Breast epithelium (tissue), 4 donors: ENCODE measurements around the gene C1R. TPM values are rescaled to one million over a fixed set of nuclear protein-coding genes. Genes with fewer than 3 reads are reported as not detected.

ENCODE experiments used
- DNase-seq, 2 donors: peaks; one replicate each; pipeline ENCODE4 v3.0.0-alpha.2; 2019; ENCODE audit warnings: low spot score in 2 of 2
- H3K27ac ChIP-seq, 2 donors: fragments of 200-600 bp; sonication (generic) in 1 of 2; one replicate each; pipeline ENCODE4 v1.5.1; 2016 to 2019; ENCODE audit warnings: mild to moderate bottlenecking in 1 of 2
- H3K27me3 ChIP-seq, 2 donors: fragments of 200-600 bp; sonication (generic) in 1 of 2; one replicate each; pipeline versions ENCODE4 v1.5.1 to v1.6.0; 2017 to 2019; ENCODE audit warnings: control low read depth in 1 of 2, mild to moderate bottlenecking in 1 of 2
- H3K36me3 ChIP-seq: fragments of 200-600 bp; one replicate; pipeline ENCODE4 v1.5.1; 2019
- H3K4me1 ChIP-seq, 2 donors: fragments of 200-600 bp; sonication (generic); one replicate each; pipeline ENCODE4 v1.5.1; 2016 to 2019; ENCODE audit warnings: control low read depth in 1 of 2
- H3K4me3 ChIP-seq, 3 donors: fragments of 200-600 bp; sonication (generic); 1 replicate in 2 of 3; 2 replicates in 1 of 3; pipeline ENCODE4 v1.5.1; 2016 to 2019; ENCODE audit warnings: mild to moderate bottlenecking in 3 of 3, moderate library complexity in 2 of 3
- H3K9me3 ChIP-seq, 2 donors: fragments of 200-600 bp; sonication (generic) in 1 of 2; one replicate each; pipeline ENCODE4 v1.5.1; 2016 to 2019; ENCODE audit warnings: control low read depth in 1 of 2
- POLR2A ChIP-seq: fragments of 450-650 bp; IDR thresholded peaks from one replicate; pipeline ENCODE4 v1.6.1; 2016; ENCODE audit warnings: antibody characterized with exemption, mild to moderate bottlenecking, moderate library complexity
- POLR2AphosphoS5 ChIP-seq, 3 donors: sonication (generic); formaldehyde crosslinking; IDR thresholded peaks; one replicate each; pipeline ENCODE4 v1.6.1; 2017; ENCODE audit warnings: antibody characterized with exemption in 3 of 3
- intact Hi-C: fragments of 100-400 bp; cut with DNase I; formaldehyde crosslinking; loops from one replicate; pipeline ENCODE4 v1.15.1; 2023; ENCODE audit warnings: low total_unique reads
- total RNA-seq, 3 donors: library from RNA; depleted of rRNA; stranded (reverse); fragments of >200 nt; gene quantifications; one replicate each; pipeline ENCODE4 v1.1.0, GENCODE V29; 2016
- TF ChIP-seq, protein P1 (sequence below), 3 donors: fragments of 450-650 bp; IDR thresholded peaks; one replicate each; pipeline ENCODE4 v1.5.1; 2016 to 2017; ENCODE audit warnings: antibody characterized with exemption in 3 of 3, mild to moderate bottlenecking in 3 of 3, moderate library complexity in 3 of 3

Gene C1R
- total RNA-seq, 3 donors from 2014 or later = 302 to 773 (median 582) TPM

DNA sequence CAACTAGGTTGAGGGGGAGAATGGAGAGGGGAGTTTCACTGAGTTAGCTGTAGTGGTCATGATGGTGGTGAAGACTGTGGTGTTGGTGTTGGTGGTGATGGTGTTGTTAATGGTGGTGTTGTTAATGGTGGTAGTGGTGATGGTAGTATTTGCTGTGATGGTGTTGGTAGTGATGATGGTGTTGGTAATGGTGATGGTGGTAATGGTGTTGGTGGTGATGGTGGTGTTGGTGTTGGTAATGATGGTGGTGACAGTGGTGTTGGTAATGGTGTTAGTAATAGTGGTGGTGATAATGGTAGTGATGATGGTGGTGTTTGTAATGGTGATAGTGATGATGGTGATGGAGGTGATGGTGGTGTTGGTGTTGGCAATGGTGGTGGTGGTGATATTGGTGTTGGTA, 9.1 kb downstream of the C1R start:
- H3K27me3 ChIP-seq = no peaks in the 10 kb centered on the region
- peak overlapping the region in 1 of 2 donors; percentile 48 for H3K27ac ChIP-seq
- no peak overlapping the region for H3K4me3 ChIP-seq
- intact Hi-C loops = no loop called here
- H3K9me3 ChIP-seq = no peaks in the 10 kb centered on the region
- TF ChIP-seq POLR2A = no peak
- TF ChIP-seq, protein P1, sequence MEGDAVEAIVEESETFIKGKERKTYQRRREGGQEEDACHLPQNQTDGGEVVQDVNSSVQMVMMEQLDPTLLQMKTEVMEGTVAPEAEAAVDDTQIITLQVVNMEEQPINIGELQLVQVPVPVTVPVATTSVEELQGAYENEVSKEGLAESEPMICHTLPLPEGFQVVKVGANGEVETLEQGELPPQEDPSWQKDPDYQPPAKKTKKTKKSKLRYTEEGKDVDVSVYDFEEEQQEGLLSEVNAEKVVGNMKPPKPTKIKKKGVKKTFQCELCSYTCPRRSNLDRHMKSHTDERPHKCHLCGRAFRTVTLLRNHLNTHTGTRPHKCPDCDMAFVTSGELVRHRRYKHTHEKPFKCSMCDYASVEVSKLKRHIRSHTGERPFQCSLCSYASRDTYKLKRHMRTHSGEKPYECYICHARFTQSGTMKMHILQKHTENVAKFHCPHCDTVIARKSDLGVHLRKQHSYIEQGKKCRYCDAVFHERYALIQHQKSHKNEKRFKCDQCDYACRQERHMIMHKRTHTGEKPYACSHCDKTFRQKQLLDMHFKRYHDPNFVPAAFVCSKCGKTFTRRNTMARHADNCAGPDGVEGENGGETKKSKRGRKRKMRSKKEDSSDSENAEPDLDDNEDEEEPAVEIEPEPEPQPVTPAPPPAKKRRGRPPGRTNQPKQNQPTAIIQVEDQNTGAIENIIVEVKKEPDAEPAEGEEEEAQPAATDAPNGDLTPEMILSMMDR (IDR thresholded peaks at IDR 0.05) = no peak
- TF ChIP-seq POLR2AphosphoS5 (IDR thresholded peaks at IDR 0.05) = no peak
- H3K36me3 ChIP-seq = no peaks in the 10 kb centered on the region
- peaks cover 0 to 3% of the 10 kb centered on the region in 2 donors for H3K4me1 ChIP-seq
- DNase-seq = no peak

DNA sequence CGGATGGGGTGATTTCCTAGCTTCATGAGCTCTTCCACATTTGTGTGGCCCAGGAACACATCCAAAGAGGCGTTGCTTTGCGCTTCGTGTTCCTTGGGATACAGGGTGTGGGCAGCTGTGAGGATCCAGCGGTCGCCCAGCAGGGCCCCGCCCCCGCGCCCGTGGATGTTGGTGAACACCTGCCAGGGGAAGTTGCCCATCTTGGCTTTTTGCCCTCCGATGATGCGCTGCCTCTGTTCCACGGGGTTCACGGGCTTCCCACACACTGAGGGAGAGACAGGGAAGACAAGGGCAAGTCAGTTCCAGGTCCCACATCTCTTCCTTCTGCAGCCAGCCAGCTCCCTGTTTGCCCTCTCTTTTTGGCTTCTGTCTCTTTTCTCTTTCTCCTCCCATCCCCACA, 11.2 kb downstream of the C1R start:
- no peak for DNase-seq
- peak overlapping the region; percentile 34 to 79 for H3K27ac ChIP-seq
- H3K27me3 ChIP-seq = no peaks in the 10 kb centered on the region
- H3K4me3 ChIP-seq = no peak overlapping the region
- H3K36me3 ChIP-seq = no peaks in the 10 kb centered on the region
- H3K9me3 ChIP-seq = no peaks in the 10 kb centered on the region
- intact Hi-C loops = no loop called here
- TF ChIP-seq, protein P1 (IDR thresholded peaks at IDR 0.05) = no peak
- TF ChIP-seq POLR2AphosphoS5 (IDR thresholded peaks at IDR 0.05) (no peak), POLR2A (no peak)
- peaks cover 0 to 3% of the 10 kb centered on the region in 2 donors for H3K4me1 ChIP-seq

DNA sequence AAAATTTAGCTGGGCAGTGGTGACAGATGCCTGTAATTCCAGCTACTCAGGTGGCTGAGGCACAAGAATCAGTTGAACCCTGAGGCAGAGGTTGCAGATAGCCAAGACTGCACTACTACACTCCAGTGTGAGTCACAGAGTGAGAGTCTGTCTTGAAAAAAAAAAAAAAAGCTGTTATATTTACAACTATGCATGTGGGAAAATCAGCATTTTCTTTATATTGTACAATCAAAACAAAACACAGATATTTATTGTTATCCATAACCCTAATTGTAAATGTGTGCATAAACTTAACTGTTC, 12.5 kb downstream of the C1R start:
- Histone ChIP-seq H3K4me1 (peaks cover 0 to 3% of the 10 kb centered on the region in 2 donors), H3K27ac (peak overlapping the region; percentile 79 to 88), H3K27me3 (no peaks in the 10 kb centered on the region), H3K4me3 (no peak overlapping the region), H3K36me3 (no peaks in the 10 kb centered on the region), H3K9me3 (no peaks in the 10 kb centered on the region)
- DNase-seq = no peak
- intact Hi-C loops = no loop called here
- TF ChIP-seq, protein P1 (IDR thresholded peaks at IDR 0.05) = no peak
- TF ChIP-seq POLR2A (no peak), POLR2AphosphoS5 (IDR thresholded peaks at IDR 0.05) (no peak)

DNA sequence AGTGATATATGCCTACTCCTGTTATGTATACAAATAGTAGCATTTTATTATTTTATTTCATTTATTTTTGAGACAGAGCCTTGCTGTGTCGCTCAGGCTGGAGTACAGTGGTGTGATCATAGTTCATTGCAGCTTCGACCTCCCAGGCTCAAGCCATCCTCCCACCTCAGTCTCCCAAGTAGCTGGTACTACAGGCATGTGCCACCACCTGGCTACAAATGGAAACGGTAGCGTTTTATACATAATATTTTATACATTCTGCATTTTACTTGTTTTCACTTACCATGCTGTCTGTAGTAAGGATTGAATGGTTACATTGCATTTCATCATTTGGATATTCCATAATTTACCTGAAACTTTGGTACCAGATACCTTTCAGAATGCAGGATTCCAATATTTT, 14.1 kb downstream of the C1R start:
- TF ChIP-seq POLR2AphosphoS5 (IDR thresholded peaks at IDR 0.05) (no peak), POLR2A (no peak)
- TF ChIP-seq, protein P1 (IDR thresholded peaks at IDR 0.05) = no peak
- intact Hi-C loops = no loop called here
- H3K4me3 ChIP-seq = no peak overlapping the region
- no peak for DNase-seq
- H3K27me3 ChIP-seq = no peaks in the 10 kb centered on the region
- no peaks in the 10 kb centered on the region for H3K9me3 ChIP-seq
- no peaks in the 10 kb centered on the region for H3K36me3 ChIP-seq
- no peak overlapping the region for H3K27ac ChIP-seq
- peaks cover 0 to 3% of the 10 kb centered on the region in 2 donors for H3K4me1 ChIP-seq

DNA sequence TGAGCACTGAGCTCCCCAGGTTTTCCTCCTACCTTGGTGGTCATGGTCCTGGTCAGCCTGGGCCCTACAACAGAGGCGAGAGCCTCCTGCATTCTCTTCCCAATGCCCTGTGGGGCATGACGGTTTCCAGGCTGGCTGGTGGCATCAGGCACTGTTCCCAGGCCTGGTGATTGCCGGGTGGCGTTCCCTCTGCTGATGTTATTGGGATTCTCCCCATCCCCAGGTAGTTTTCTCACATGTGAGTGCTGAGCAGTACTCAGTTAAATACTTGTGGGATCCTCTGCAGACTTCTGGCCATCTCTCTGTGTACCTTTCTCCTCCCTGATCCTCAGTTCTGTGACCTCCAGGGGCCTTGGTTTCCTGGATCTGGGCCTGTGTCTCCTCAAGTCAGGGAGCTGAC, 15.8 kb downstream of the C1R start:
- H3K9me3 ChIP-seq = no peaks in the 10 kb centered on the region
- H3K27ac ChIP-seq = peak overlapping the region in 1 of 2 donors; percentile 56
- no peak for TF ChIP-seq POLR2AphosphoS5 (IDR thresholded peaks at IDR 0.05)
- H3K4me1 ChIP-seq = peaks cover 0 to 3% of the 10 kb centered on the region in 2 donors
- no peak overlapping the region for H3K4me3 ChIP-seq
- DNase-seq = no peak
- H3K27me3 ChIP-seq = no peaks in the 10 kb centered on the region
- H3K36me3 ChIP-seq = no peaks in the 10 kb centered on the region
- intact Hi-C loops = no loop called here

DNA sequence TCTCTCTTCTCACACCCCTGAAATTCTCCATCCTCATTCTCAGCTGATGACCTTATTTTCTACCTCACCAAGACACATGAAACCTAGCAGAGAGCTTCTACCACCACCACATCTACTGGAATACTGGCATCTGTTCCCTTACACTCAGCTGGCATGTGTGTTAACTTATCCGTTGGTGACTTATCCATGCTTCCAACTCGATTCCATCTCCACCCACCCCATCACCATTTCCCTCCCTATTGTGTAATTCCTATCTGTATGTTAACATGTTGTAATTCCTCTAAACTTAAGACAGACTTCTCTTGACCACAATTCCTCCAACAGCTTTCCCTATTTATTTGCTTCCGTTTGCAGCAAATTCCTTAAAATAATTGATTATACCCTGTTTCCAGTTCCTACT, 16.3 kb downstream of the C1R start:
- no peaks in the 10 kb centered on the region for H3K27me3 ChIP-seq
- TF ChIP-seq POLR2AphosphoS5 (IDR thresholded peaks at IDR 0.05) (no peak), POLR2A (no peak)
- TF ChIP-seq, protein P1 (IDR thresholded peaks at IDR 0.05) = no peak
- no peaks in the 10 kb centered on the region for H3K36me3 ChIP-seq
- peaks cover 0 to 3% of the 10 kb centered on the region in 2 donors for H3K4me1 ChIP-seq
- H3K9me3 ChIP-seq = no peaks in the 10 kb centered on the region
- no peak for DNase-seq
- H3K27ac ChIP-seq = peak overlapping the region in 1 of 2 donors; percentile 56
- H3K4me3 ChIP-seq = no peak overlapping the region
- intact Hi-C loops = no loop called here
